B cell (primary cell): ENCODE results near the gene IGSF9. TPM values are rescaled to one million over a fixed set of nuclear protein-coding genes. Genes with fewer than 3 reads are reported as not detected.

Experiments
- ATAC-seq: fragments of 200-7000 bp; cut with Tn5 transposase; one replicate; pipeline ENCODE4 v1.10.0; 2021; ENCODE audit warnings: low read depth, mild to moderate bottlenecking, moderate number of reproducible peaks, moderate library complexity
- CTCF ChIA-PET: fragments of 350-600 bp; sonication (Branson Sonifier 250); formaldehyde crosslinking; loops from one replicate; lab custom pipeline; 2021; ENCODE audit warnings: antibody characterized with exemption, inconsistent platforms; lab: Charles Lee
- POLR2A ChIA-PET: fragments of 350-600 bp; sonication (Branson Sonifier 250); formaldehyde crosslinking; loops from one replicate; lab custom pipeline; 2021; ENCODE audit warnings: antibody characterized with exemption; lab: Charles Lee
- DNase-seq: peaks from one replicate; pipeline ENCODE4 v3.0.0; 2013
- H2AFZ ChIP-seq: 2 replicates; pipeline ENCODE4 v1.6.1; 2012; ENCODE audit warnings: mild to moderate bottlenecking, low read depth, low read length; ENCODE audit not compliant: insufficient read depth, poor library complexity, severe bottlenecking
- H3K27ac ChIP-seq, 2 donors: 1 replicate in 1 of 2; 2 replicates in 1 of 2; pipeline ENCODE4 v1.5.1; 2012 to 2013; ENCODE audit warnings: low read length in 2 of 2, mild to moderate bottlenecking in 2 of 2, moderate library complexity in 1 of 2
- H3K27me3 ChIP-seq, 4 experiments: fragments of 200-600 bp in 1 of 4; sonication (generic) in 1 of 4; replicated peaks in 1 of 4; 1 replicate in 2 of 4; 2 replicates in 2 of 4; pipeline versions ENCODE4 v1.6.1 to v1.7.0; 2013 to 2016; ENCODE audit warnings: low read length in 3 of 4, mild to moderate bottlenecking in 2 of 4, mixed read lengths in 1 of 4, moderate library complexity in 1 of 4; ENCODE audit not compliant: insufficient read depth in 4 of 4, control insufficient read depth in 3 of 4; ENCODE audit errors: control extremely low read depth in 1 of 4
- H3K36me3 ChIP-seq, 2 experiments: replicated peaks in 1 of 2; 1 replicate in 1 of 2; 2 replicates in 1 of 2; pipeline versions ENCODE4 v1.6.1 to v1.7.1; 2013; ENCODE audit warnings: low read length in 1 of 2; ENCODE audit not compliant: insufficient read depth in 2 of 2, control insufficient read depth in 1 of 2; ENCODE audit errors: control extremely low read depth in 1 of 2, extremely low read depth in 1 of 2
- H3K4me1 ChIP-seq, 2 donors: fragments of 200-600 bp in 1 of 2; sonication (generic) in 1 of 2; 1 replicate in 1 of 2; 2 replicates in 1 of 2; pipeline versions ENCODE4 v1.5.1 to v1.6.1; 2013 to 2017; ENCODE audit warnings: low read length in 2 of 2; ENCODE audit not compliant: control insufficient read depth in 2 of 2, insufficient read depth in 2 of 2
- H3K4me2 ChIP-seq: replicated peaks from 2 replicates; pipeline ENCODE3; 2012; ENCODE audit warnings: mild to moderate bottlenecking, low read depth, low read length; ENCODE audit not compliant: poor library complexity, severe bottlenecking
- H3K4me3 ChIP-seq, 5 experiments: fragments of 200-600 bp in 1 of 5; sonication (generic) in 1 of 5; 1 replicate in 3 of 5; 2 replicates in 2 of 5; pipeline versions ENCODE4 v1.5.1 to v1.7.0; 2011 to 2016; ENCODE audit warnings: low read length in 4 of 5, mild to moderate bottlenecking in 4 of 5, low read depth in 2 of 5, control low read depth in 1 of 5, moderate library complexity in 1 of 5; ENCODE audit not compliant: insufficient read depth in 1 of 5; ENCODE audit errors: control extremely low read depth in 1 of 5, extremely low read depth in 1 of 5
- H3K79me2 ChIP-seq: fragments of 200-600 bp; sonication (generic); one replicate; pipeline ENCODE4 v1.6.0; 2016; ENCODE audit warnings: low read length; ENCODE audit not compliant: control insufficient read depth, insufficient read depth
- H3K9ac ChIP-seq: fragments of 200-600 bp; sonication (generic); 2 replicates; pipeline ENCODE4 v1.6.1; 2017; ENCODE audit warnings: mild to moderate bottlenecking, low read length, moderate library complexity
- H3K9me3 ChIP-seq, 3 donors: one replicate each; pipeline versions ENCODE4 v1.6.1 to v1.7.1; 2013; ENCODE audit warnings: low read length in 2 of 3; ENCODE audit not compliant: control insufficient read depth in 2 of 3, insufficient read depth in 1 of 3; ENCODE audit errors: control extremely low read depth in 1 of 3
- H4K20me1 ChIP-seq: 2 replicates; pipeline ENCODE4 v1.6.0; 2012; ENCODE audit warnings: mild to moderate bottlenecking, low read length; ENCODE audit not compliant: insufficient read depth, control insufficient read depth, poor library complexity, severe bottlenecking
- H3K27ac Mint-ChIP-seq: one replicate; pipeline ENCODE4 v1.8.0; 2021; ENCODE audit warnings: mixed read lengths
- H3K27me3 Mint-ChIP-seq: one replicate; pipeline ENCODE4 v1.8.0; 2021; ENCODE audit warnings: mixed read lengths
- H3K4me1 Mint-ChIP-seq: one replicate; pipeline ENCODE4 v1.8.0; 2021; ENCODE audit warnings: mixed read lengths
- H3K4me3 Mint-ChIP-seq: one replicate; pipeline ENCODE4 v1.8.0; 2021; ENCODE audit warnings: mixed read lengths
- H3K9me3 Mint-ChIP-seq: one replicate; pipeline ENCODE4 v1.8.0; 2022; ENCODE audit warnings: mixed read lengths; ENCODE audit not compliant: insufficient read depth
- EZH2 ChIP-seq: IDR thresholded peaks from 2 replicates; pipeline ENCODE4 v1.6.1; 2012; ENCODE audit warnings: borderline replicate concordance, low read depth, mild to moderate bottlenecking, moderate library complexity, low read length; ENCODE audit not compliant: insufficient read depth, poor library complexity, severe bottlenecking
- WGBS: methylation state at CpG from one replicate; pipeline ENCODE4 v1.1.5; 2013; ENCODE audit warnings: missing lambda C conversion rate; ENCODE audit not compliant: insufficient coverage; 5-methylcytosine and 5-hydroxymethylcytosine counted together
- intact Hi-C: fragments of 100-400 bp; cut with micrococcal nuclease; formaldehyde crosslinking; loops from one replicate; pipeline ENCODE4 v1.10.0; 2022
- polyA plus RNA-seq: library from polyadenylated mRNA; depleted of rRNA; stranded (reverse); fragments of >200 nt; gene quantifications from 2 replicates; pipeline ENCODE4 v1.2.3, GENCODE V29; 2012
- total RNA-seq, 2 donors: library from RNA; stranded (reverse); fragments of 120-200 nt in 1 of 2; gene quantifications; 1 replicate in 1 of 2; 2 replicates in 1 of 2; pipeline versions ENCODE4 v1.2.3 to v1.2.4, GENCODE V29; 2013 to 2022
- TF ChIP-seq, protein P1 (sequence below): fragments of 200-600 bp; IDR thresholded peaks from one replicate; pipeline ENCODE4 v1.8.0; 2022; ENCODE audit warnings: antibody characterized with exemption, mild to moderate bottlenecking

The IGSF9 gene
- total and polyA plus RNA-seq, 2 donors (not counting 1 experiment from before 2014, with no cell fraction given), result 0.36 to 0.37 TPM

DNA sequence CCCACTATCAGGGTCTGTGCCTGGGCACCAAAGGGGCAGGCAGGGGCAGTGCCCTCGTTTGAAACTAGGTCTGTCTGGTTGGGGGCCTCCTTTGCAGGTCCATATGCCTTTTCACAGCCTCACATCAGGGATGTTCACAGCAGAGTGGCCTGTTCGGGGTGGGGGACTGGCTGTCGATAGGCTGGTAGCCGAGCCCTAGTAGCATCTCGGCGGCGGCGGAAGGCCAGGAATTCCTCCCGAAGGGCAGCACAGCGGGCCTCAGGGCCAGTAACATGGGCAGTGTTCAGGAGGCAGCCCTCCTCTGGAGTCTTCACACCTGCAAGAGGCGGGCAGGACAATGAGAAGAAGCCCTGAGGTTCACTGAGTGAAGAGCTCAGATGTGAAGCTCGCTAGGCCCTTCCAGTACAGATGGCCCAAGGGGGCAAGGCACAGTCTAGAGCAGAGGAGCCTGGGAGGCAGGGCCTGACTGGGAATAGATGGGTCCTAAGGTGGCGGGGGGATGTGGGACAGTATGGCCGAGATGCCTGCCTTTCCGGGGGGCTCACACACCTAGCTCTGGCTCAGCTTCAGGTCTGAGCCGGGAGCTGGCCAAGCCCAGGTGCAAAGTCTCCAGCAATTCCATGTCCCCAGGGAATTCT, 18.1 kb downstream of the IGSF9 start:
- no peak overlapping the region for H3K4me3 ChIP-seq
- ChIA-PET CTCF (interaction anchor here (1.9 to 8.7 kb wide), 3 partner anchors 9 to 128 kb away, joined by 5 to 76 read pairs (median 12); no protein-coding TSS in a partner anchor), POLR2A (interaction anchor here (1.0 kb wide), 1 partner anchor 9 kb away, joined by 5 read pairs; no protein-coding TSS in a partner anchor)
- no peak overlapping the region for H3K4me3 Mint-ChIP-seq
- H3K27me3 Mint-ChIP-seq, result peaks cover 3% of the 10 kb centered on the region
- no peak overlapping the region for H3K9ac ChIP-seq
- peaks cover 0 to 4% (median 0%) of the 10 kb centered on the region in 3 donors for H3K9me3 ChIP-seq
- WGBS, result 89% methylated on average over 16 of the region's 16 CpGs
- TF ChIP-seq, protein P1, sequence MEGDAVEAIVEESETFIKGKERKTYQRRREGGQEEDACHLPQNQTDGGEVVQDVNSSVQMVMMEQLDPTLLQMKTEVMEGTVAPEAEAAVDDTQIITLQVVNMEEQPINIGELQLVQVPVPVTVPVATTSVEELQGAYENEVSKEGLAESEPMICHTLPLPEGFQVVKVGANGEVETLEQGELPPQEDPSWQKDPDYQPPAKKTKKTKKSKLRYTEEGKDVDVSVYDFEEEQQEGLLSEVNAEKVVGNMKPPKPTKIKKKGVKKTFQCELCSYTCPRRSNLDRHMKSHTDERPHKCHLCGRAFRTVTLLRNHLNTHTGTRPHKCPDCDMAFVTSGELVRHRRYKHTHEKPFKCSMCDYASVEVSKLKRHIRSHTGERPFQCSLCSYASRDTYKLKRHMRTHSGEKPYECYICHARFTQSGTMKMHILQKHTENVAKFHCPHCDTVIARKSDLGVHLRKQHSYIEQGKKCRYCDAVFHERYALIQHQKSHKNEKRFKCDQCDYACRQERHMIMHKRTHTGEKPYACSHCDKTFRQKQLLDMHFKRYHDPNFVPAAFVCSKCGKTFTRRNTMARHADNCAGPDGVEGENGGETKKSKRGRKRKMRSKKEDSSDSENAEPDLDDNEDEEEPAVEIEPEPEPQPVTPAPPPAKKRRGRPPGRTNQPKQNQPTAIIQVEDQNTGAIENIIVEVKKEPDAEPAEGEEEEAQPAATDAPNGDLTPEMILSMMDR, result no peak
- TF ChIP-seq EZH2, result no peak
- no peak overlapping the region for H3K4me2 ChIP-seq
- H3K4me1 Mint-ChIP-seq, result peaks cover 30% of the 10 kb centered on the region
- ATAC-seq (no peak), DNase-seq (peak; percentile 21)
- no peak overlapping the region for H3K27ac ChIP-seq
- H3K27me3 ChIP-seq, result no peaks in the 10 kb centered on the region
- H2AFZ ChIP-seq, result no peak overlapping the region
- H3K36me3 ChIP-seq, result peaks cover 0 to 7% of the 10 kb centered on the region in 2 experiments
- intact Hi-C loops, result loop anchor here (10.0 kb wide), 2 partner anchors 1117 to 1817 kb away; partner anchors contain the start of genes DUSP12 and USF1
- no peak overlapping the region for H3K27ac Mint-ChIP-seq
- H3K4me1 ChIP-seq, result peaks cover 18 to 23% of the 10 kb centered on the region in 2 donors
- H3K79me2 ChIP-seq, result peaks cover 60% of the 10 kb centered on the region
- H3K9me3 Mint-ChIP-seq, result no peaks in the 10 kb centered on the region
- H4K20me1 ChIP-seq, result peaks cover 18% of the 10 kb centered on the region

DNA sequence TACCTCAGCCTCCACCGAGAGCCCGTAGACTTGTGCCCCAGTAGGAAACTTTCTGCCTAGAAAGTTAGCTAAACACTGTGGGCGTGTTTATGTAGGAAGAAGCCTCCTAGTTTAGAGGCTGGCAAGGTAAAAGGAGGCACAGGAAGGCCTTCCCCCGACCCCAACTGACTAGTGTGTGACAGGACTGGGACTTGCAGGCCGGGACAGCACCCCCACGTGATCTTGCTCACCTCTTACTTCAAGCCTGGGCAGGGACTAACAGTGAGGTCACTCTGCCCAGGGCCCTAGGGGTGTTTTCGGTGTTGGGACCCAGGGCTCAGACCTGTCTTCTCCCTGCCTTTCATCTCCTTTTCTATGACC, 19.7 kb downstream of the IGSF9 start:
- peaks cover 74% of the 10 kb centered on the region for H3K79me2 ChIP-seq

More for the DNA sequence above, 19.7 kb downstream of the IGSF9 start:
- H3K4me2 ChIP-seq, result peak overlapping the region; percentile 99
- Mint-ChIP-seq H3K9me3 (no peaks in the 10 kb centered on the region), H3K27me3 (peaks cover under 1% of the 10 kb centered on the region), H3K4me1 (peaks cover 45% of the 10 kb centered on the region), H3K27ac (peak overlapping the region; percentile 99), H3K4me3 (peak overlapping the region; percentile 96)
- TF ChIP-seq, protein P1, result no peak
- no peak for TF ChIP-seq EZH2
- POLR2A ChIA-PET, result interaction anchor here (1.2 to 1.6 kb wide), 3 partner anchors 9 to 172 kb away, joined by 3 to 5 read pairs (median 3); partner anchors contain the start of gene IGSF8
- ATAC-seq (no peak), DNase-seq (no peak)
- peak overlapping the region; percentile 81 to 100 (median 99) for H3K4me3 ChIP-seq
- CTCF ChIA-PET, result interaction anchor here (1.1 to 8.7 kb wide), 6 partner anchors 10 to 126 kb away, joined by 3 to 81 read pairs (median 17); no protein-coding TSS in a partner anchor
- intact Hi-C loops, result loop anchor here (1.0 to 10.0 kb wide), 5 partner anchors 11 to 1819 kb away; partner anchors contain the start of genes DUSP12, DUSP23 and USF1
- peak overlapping the region; percentile 98 to 100 for H3K27ac ChIP-seq
- H4K20me1 ChIP-seq, result peaks cover 22% of the 10 kb centered on the region
- H3K9me3 ChIP-seq, result peaks cover 0 to 4% (median 0%) of the 10 kb centered on the region in 3 donors
- H2AFZ ChIP-seq, result peak overlapping the region; percentile 48
- H3K9ac ChIP-seq, result peak overlapping the region; percentile 97
- H3K36me3 ChIP-seq, result peaks cover 0 to 13% of the 10 kb centered on the region in 2 experiments
- peaks cover 34 to 40% of the 10 kb centered on the region in 2 donors for H3K4me1 ChIP-seq
- WGBS, result 14% methylated on average over 6 of the region's 7 CpGs
- H3K27me3 ChIP-seq, result no peaks in the 10 kb centered on the region
